Measurements from ENCODE around the gene MAGOHB.
"Not testable (repeated sequence)": the region's sequence is repeated elsewhere in the genome, so short reads cannot be mapped to it uniquely, and the experiment has no call there.

MAGOHB gene

DNA sequence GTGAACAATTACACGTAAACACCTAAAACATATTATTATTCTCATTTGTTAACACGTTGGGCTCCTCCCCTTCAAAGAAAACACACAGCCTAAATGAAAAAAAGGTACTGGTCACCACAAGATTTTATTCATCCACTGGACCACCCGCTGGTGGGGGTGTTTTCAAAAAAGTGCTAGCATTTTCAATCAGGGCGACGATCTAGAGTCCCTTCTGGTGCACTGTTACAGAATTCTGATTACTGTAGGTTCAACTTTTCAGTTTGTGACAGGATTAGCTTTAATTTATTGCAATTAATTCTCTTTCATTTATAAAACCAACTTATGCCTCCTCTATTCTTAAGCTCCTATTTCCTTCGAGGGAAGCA is 443 bp downstream of the MAGOHB start:
- no peak for DNase-seq (ENCODE audit: low read depth in 2 of 2)

DNA sequence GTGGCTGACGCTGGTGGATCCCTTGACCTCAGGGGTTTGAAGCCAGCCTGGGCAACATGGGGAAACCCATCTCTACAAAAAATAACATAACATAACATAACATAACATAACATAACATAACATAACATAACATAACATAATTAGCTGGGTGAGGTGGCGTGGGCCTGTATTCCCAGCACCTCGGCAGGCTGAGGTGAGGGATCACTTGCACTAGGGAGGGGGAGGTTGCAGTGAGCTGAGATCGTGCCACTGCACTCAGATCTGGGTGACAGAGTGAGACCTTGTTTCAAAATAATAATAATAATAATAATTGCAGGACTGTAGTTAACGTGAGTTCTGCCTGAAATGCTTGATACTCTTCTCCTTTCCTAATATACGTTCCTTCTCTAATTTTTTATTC is 1.3 kb downstream of the MAGOHB start:
- no peak for DNase-seq (ENCODE audit: low read depth in 2 of 2)

DNA sequence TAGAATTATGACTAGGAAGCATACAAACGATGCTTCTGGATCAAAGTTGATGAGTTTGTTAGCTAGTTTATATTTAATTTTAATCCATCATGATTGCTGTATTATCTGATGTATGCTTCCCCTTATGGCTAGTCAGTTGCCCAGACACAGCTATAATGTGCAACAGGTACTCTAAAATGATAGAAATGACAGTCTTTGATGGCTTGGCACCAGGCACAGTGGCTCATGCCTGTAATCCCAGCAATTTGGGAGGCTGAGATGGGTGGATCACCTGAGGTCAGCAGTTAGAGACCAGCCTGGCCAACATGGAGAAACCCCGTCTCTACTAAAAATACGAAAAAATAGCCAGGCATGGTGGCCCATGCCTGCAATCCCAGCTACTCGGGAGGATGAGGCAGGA is 2.2 kb downstream of the MAGOHB start:
- not testable (repeated sequence) for DNase-seq (ENCODE audit: low read depth in 2 of 2)

DNA sequence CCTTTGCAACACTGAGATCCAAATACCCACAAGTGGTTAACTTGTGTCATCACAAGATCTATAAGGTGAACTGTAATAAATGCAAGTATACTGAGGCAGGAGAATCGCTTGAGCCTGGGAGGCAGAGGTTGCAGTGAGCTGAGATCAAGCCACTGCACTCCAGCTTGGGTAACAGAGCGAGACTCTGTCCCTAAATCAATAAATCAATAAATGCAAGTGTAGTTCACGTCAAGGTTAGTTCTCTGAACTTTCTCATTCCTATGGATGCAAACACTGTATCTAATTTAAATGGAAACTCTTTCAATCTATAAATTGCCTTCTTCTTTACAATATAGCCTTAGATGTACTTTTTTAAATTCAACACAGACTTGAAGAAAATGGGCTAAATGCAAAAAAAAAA is 3.2 kb downstream of the MAGOHB start:
- no peak for DNase-seq (ENCODE audit: low read depth in 2 of 2)

DNA sequence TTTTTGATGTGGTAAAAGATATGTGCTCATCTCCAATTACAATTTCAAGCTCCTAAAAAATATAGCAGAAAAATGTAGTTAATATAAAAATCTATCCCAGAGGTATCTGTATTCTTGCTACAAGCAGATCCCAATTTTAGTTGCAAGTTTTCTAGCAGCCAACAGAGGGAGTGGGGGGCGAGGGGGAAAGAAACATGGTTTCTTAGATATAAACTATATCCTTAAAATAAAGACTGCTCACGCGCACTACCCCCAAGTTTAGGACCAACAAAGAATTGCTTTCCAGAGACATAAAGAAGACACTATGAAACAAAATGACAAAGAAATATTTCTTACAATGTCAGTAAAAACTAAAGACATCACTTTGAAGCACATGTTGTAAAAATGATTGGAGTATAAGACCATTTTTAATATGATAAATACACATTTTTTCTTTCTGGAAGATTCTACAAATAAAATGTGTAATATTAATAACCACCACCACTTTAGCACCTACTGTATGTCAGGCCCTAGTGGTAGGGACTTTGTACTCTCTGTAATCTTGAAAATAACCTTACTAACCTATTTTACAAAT is 5.4 kb downstream of the MAGOHB start:
- DNase-seq (ENCODE audit: low read depth in 2 of 2) = no peak

DNA sequence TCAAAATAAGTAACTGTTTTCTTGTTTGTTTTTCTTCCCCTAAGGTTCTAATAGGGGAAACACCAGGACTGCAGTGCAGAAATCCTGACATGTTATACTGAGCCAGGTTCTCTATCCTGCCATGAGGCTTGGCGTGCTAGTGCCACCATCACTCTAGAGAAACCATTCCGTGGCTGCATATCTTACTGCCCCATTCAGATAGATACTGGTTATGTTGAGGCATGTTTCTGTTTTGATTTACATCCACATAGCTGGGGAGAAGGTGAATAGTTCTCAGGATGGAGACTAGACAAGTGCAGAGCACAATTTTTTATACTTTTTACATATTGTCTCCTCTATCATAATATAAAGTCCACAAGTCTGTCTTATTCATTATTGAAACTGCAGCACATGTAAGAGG is 11.5 kb downstream of the MAGOHB start:
- DNase-seq (ENCODE audit: low read depth in 2 of 2) = no peak

DNA sequence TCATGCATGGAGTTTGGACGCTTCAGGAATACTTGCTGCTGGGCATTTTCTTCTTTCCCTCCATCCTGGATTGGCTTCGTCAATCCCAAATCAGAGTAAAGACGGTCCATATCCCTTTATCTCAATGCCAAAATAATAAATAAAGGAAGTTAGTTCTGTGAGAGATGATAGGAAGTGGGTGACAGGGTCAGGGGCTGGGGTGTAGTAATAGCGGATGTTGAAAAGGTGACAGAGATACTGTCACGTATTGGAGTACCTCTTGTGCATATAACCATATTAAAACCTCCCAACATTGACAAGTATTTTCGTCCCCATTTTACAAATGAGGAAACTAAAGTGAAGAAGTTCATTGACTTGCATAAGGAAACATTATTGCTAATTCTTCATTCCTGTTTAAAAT is 12.4 kb downstream of the MAGOHB start:
- DNase-seq (ENCODE audit: low read depth in 2 of 2) = no peak

DNA sequence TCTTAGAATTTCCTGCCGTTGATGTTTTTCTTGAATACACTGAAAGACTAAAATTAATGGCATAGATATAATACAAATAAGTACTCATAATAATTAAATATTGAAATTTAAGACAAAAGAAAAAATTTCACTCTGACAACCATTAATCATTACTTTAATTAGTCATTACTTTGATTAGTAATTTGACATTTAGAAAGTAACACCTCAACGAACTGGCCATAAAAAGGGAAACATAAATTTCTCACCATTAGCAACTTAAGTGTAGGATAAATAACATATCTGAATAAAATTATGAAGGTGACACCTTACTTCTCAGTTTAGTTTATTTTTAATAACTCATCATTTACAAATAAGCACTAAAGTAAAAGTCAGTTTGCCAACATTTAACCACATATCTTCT is 17.5 kb downstream of the MAGOHB start:
- DNase-seq (ENCODE audit: low read depth in 2 of 2) = no peak

DNA sequence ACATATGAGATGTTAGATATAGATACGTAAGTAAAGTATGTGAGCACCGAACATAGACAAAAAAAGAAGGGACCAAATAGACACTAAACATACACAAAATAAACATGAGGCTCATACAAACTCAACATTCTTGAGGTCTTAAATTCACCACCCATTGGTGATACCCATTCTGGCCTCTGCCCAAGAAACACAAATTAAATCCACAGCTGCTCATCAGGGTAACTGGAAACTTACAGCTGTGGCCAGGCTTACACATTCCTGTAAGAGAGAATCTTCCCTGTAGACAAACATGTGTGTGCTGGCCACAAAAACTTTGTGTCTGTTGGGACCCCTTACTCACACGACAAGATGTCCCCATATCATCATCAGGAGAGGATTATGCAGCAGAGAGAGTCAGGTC is 22.4 kb downstream of the MAGOHB start:
- DNase-seq (ENCODE audit: low read depth in 2 of 2) = no peak

DNA sequence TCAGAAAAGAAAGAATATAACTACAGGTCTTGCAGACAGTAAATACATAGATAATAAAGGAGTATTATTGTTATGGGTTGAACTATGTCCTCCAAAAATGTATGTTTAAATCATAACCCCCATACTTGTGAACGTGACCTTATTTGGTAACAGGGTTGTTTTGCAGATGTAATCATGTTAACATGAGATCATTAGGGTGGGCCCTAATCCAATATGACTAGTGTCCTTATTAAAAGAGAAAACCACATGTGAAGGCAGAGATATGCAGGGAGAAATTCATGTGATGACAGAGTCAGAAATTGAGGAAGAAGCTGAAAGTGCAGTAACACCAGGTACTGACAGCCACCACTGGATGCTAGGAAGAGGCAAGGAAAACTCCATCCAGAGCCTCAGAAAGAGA is 29.0 kb downstream of the MAGOHB start:
- no peak for DNase-seq (ENCODE audit: low read depth in 2 of 2)

DNA sequence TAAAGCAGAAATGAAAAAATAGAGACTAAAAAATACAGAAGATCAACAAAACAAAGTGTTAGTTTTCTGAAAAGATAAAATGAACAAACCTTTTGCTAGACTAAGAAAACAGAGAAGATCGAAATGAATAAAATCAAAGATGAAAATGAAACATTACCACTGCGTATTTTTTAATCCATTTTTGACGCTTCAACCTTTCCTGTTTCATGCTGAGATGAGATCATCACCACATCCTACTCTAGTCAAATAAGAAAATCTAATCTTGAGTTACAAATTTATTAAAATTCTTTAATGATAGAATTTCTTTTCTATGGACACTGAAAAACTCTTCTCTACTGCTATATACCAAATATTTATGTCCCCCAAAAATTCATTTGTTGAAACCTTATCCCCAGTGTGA is 30.7 kb downstream of the MAGOHB start:
- no peak for DNase-seq (ENCODE audit: low read depth in 2 of 2)

DNA sequence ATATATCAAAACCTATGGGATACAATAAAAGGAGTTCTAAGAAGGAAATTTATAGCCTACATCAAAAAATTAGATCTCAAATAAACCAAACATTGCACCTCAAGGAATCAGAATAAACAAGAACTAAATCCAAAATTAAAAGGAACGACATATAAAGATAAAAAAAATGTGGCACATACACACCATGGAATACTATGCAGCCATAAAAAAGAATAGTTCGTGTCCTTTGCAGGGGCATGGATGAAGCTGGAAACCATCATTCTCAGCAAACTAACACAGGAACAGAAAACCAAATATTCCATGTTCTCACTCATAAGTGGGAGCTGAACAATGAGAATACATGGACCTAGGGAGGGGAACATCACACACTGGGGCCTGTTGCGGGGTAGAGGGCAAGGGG is 31.3 kb downstream of the MAGOHB start:
- not testable (repeated sequence) for DNase-seq (ENCODE audit: low read depth in 2 of 2)

DNA sequence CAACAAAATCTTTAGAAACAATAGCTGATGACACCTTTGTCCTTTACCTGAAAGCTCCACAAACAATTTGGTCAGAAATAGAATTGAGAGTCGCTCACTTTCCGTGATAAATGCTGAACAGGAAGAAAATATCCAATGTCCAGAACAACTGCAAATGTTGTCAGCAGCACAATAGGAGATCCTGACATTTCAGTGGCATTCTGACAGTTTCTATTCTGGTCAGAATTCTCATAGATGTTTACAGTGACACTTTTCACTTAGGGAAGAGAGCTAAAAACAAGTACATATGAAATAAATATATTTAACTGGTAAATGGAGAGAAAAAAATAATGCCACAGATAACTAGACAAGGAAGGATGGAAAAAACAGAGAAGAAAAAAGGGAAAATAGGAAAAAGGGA is 39.1 kb downstream of the MAGOHB start:
- no peak for DNase-seq (ENCODE audit: low read depth in 2 of 2)

DNA sequence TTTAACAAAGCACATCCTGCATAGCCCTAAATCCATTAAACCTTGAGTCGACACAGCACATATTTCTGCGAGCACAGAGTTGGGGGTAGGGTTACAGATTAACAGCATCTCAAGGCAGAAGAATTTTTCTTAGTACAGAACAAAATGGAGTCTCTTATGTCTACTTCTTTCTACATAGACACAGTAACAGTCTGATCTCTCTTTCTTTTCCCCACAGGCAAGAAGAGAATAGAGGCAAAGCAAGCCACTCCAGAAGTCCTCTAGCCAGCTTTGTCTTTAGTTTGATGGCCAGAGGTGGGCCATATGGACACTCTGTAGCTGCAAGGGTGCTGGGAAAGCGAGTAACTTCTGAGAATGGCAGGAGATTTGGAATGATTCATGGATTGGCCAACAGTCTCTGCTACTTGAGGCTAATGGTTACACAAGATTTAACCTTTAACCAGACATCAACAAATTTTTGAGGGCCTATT is 41.4 kb downstream of the MAGOHB start:
- not testable (repeated sequence) for DNase-seq (ENCODE audit: low read depth in 2 of 2)

DNA sequence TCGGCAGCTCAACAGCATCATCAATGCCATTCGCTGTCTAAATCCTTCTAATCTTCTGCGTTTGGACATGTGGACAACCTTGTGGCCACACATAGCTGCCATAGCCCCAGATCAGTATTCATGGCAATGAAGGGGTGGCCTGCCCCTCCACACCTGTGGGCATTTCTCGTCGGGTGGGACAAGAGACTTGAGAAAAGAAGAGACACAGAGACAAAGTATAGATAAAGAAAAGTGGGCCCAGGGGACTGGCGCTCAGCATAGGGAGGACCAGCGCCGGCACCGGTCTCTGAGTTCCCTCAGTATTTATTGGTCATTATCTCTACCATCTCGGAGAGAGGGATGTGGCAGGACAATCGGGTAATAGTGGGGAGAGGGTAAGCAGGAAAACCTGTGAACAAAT is 42.3 kb downstream of the MAGOHB start:
- DNase-seq (ENCODE audit: low read depth in 2 of 2) = no peak

DNA sequence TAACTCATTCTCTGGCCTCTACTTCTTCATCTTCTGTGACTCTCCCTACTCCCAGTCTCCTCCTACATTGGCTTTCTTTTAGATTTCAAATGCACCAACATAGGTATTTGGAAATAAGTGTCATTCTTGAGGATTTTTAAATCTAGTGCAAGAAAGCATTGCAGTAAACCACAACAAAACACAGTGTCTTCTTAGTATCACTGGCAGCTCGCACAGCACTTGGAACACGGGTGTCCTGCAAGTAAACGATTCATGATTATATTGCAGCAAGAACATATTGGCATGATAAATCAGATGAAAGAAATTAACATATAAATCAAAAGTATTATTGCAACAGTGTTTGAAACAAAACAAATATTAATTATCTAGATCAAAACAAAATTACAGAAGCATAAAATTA is 45.6 kb downstream of the MAGOHB start:
- DNase-seq (ENCODE audit: low read depth in 2 of 2) = no peak

DNA sequence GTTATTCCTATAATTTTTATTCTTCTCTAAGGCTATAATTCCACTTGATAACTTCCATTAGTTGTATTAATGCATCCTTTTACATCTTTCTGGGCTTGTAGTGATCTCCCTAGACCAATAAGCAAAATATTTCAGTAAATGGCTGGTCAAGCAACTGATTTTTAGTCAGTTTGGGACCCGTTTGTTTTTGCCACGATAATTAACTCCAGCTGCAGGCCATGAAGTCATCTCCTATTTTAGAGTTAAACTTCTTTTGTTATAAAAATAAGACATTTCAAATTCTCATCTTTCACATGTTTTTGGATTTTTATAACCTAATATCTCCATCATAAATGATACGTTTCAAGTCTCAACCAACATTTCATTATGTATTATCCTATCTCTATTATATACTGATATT is 49.4 kb downstream of the MAGOHB start:
- DNase-seq (ENCODE audit: low read depth in 2 of 2) = no peak

DNA sequence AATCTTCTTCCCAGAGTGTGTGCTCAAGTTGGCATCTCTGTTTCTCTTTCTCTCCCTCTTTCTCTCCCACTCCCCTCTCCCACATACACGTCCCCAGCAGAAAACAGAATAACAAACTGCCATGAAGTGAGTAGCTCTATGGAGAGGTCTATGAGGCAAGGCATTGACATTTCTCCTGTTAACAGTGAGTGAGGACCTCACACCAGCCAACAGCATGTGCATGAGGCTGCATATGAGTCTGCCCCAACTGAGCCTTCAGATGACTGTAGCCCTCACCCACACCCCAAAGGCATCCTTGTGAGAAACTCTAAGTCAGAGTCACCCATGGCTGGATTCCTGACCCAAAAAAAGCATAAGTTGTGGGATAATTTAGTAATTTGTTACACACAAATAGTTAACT is 50.4 kb downstream of the MAGOHB start:
- no peak for DNase-seq (ENCODE audit: low read depth in 2 of 2)

DNA sequence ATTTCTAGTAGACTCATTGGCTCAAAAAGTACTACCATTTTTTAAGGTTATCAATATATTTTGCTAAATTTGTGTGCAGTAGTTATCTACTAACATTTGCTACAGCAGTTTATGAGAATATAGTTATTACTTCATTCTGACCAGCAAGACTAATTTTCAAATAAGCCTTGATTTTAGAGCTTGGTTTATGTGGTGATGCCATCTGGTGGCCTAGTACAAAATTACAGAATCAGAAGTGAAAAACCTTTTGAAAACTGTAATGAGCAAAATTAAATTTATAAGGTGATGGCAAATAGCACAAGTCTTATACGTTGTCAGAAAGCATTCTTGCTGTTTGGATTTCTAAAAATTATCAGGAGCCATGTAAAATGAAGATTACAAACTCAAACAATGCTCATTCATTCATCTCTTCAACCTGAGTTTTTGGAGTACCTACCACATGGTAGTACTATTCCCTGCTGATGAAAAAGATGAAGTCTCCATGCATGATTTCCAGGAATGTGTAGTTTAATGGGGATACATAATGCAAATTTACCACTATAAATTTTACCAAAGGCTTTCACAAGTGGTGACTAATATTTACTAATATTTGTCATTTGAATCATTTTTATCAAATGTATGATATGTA is 51.0 kb downstream of the MAGOHB start:
- no peak for DNase-seq (ENCODE audit: low read depth in 2 of 2)

DNA sequence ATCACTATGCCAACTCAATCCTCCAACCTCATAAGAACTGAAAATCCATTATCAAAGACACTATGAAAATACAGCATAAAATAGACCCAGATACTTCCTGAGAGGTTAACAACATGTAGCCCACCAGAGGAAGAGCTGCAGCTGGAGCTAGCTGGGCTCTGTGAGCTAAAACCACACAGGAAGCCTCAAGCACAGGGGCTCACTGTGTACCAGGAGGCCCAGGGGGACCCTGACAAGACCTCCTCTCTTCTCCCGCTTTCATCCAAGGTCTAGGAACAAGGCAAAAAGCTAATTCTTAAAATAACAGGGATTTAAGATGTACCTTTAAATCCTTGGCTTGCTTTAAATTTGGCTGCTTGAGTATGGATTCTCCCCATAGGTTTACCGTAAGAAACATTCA is 54.2 kb downstream of the MAGOHB start:
- DNase-seq (ENCODE audit: low read depth in 2 of 2) = no peak

DNA sequence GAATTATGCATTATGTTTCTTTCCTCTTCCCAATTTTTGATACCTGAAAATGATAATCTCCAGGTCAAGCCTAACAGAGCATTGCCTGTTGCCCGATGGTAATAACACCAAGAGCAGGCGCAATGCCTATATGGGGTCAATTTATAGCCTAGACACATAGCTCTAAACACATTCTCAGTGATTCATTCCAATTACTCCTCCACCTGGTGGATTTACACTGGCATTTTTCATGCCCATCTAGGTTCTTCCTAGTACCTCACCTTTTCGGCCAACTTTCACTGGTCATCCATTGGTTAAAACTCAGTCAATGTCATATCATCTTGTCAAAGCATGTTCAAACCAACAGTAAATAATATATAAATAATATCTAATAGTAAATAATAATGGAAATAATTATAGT is 54.6 kb downstream of the MAGOHB start:
- no peak for DNase-seq (ENCODE audit: low read depth in 2 of 2)

DNA sequence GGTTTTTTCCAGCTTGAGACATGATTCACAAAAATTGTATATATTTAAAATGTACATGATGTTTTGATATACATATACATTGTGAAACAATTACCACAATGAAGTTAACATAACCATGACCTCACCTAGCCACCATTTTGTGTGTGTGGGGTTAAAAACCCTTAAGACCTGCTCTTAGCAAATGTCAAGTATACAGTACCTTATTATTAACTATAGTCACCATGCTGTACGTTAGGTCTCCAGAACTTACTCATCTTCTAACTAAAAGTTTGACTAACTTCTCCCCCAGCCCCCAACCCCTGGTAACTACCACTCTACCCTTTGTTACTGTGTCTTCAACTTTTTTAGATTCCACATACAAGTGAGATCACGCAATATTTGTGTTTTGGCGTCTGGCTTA is 55.1 kb downstream of the MAGOHB start:
- no peak for DNase-seq (ENCODE audit: low read depth in 2 of 2)

DNA sequence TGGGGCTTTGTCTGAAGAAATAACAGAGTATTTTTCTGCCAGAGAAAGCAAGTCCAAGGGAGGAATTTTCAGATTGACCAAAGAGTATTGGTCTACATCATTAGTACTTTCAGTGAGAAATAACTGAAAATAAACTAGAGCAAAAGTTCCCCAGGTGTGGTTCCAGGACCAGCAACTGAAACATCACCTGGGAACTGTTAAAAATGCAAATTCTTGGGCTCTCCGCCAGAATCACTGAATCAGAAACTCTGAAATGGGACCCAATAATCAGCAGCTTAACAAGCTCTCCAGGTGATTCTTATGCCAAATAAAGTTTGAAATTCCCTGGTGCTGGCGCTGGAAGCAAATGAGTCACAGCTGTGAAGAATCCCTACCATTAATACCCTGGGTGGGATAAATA is 55.6 kb downstream of the MAGOHB start:
- no peak for DNase-seq (ENCODE audit: low read depth in 2 of 2)

DNA sequence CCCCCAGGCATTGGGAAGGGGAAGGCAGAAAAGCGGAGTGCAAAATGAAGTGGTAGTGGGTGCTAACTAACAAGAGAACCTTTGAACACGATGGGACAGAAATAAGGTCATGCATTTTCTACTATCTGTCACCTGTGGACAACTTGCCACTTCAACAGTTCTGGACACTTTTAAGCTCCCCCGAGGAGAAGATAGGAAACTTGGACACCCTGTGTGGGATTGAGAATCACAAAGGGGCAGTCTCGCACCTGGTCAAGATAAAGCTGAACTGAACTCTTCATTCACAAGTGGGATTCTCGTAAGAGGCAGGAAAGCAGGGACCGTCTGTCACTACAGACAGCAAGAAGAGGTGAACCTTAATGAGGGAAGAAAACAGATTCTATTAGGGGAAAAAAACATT is 56.1 kb downstream of the MAGOHB start:
- DNase-seq (ENCODE audit: low read depth in 2 of 2) = no peak

Measured in fibroblast of skin of left biceps (primary cell).